Stimulated activated CD8-positive, alpha-beta memory T cell treated with anti-CD3 and anti-CD28 coated beads, Interleukin-2, amount 100 ng/mL, for 48 hours (primary cell): ENCODE measurements around the gene TMEM9B.
"Not testable (repeated sequence)": the region's sequence is repeated elsewhere in the genome, so short reads cannot be mapped to it uniquely, and the experiment has no call there.

Source experiments
- DNase-seq, 2 donors: peaks; one replicate each; pipeline ENCODE4 v3.0.0-alpha.2; 2020; ENCODE audit warnings: low read depth in 2 of 2

TMEM9B gene

DNA sequence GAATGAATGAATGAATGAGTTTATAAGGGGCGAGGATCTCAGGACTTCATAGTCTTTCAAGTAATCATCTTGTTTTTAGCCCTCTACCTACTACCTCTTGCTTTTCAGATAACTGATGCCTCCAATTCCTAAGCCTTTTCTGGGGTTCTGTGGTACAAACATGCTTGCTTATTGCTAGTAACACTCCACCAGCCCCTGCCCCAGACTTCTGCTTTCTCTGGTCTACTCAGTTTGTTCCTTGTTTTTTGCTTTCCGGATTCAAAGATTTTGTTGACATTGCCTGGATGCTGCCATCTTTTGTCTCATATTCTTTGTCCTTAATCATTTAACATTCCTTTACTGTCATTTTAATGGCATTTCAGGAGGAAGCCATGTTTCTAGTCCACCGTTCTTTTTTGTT lies 8.9 kb upstream of the TMEM9B start:
- DNase-seq = no peak

- DNase-seq = no peak
These were observed 7.7 kb upstream of the TMEM9B start for GRCh38 chr11:8971924-8972316.

DNA sequence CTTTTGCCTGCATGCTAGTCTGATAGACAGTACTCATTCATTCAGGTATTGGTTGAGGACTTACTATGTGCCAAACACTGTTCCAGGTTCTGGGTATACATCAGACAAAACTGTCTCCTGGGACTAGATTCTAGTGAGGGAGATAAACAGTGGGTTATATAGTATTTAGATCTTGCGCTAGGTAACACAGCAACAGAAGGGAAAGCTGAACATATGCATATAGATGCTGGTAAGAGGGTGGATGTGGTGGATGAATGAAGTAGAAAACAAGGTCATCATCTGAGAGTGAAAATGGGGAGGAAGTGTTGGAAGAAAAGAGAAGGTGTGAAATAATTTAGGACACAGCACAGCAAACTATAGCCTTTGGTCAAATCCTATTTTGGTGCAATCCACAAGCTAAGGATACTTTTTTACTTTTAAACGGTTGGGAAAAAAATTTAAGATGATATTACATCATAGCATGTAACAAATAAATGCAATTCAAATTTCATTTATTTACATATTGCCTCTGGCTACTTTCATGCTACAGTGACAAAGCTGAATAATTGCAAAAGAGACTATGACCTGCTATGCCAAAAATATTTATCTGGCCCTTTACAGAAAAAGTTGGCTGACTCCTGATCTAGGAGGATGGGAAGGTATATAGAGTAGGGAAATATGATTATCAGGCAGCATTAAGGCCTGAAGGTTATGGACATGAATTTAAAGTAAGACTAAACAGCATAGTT lies 7.1 kb upstream of the TMEM9B start:
- DNase-seq = no peak

DNA sequence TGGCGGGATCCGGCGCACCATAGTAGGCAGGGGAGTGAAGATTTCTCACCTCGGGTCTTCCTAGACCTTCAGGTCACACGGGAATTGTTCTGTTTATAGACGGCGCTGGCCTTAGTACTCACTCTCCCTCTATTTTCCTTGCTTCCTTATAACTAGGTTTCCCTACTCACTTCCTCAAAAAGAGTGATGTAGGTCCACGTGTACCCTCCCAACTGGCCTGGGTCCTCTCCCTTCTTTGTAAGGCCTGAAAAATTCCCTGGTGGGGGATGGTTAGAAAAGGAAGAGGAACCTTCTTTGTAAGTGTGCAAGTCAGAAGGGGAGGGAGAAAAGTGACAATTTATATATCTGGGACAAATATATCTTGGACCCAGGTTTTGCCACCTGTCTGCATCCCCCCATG lies 2.9 kb upstream of the TMEM9B start:
- no peak for DNase-seq

GRCh38 chr11:8963569-8964323 lies 496 bp downstream of the TMEM9B start:
- DNase-seq = peak; percentile 64 to 73

DNA sequence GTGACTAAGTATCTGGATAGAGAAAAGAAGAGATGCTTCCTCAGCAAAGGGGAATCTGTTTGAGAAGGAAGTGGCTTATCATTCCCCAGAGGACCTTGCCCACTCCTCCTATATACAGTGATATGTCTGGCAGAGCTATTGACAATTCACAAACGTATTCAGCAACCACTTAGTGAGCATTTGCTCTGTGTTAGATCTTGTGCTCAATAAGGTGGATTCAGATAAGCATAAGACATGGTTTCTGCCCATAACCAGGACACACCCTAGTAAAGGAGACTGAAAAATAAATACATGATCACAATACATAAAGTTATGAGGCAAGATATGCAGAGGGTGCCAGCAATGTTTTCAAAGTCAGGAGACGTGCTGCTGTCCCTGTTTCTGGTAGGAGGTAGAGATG lies 1.4 kb downstream of the TMEM9B start:
- no peak for DNase-seq

DNA sequence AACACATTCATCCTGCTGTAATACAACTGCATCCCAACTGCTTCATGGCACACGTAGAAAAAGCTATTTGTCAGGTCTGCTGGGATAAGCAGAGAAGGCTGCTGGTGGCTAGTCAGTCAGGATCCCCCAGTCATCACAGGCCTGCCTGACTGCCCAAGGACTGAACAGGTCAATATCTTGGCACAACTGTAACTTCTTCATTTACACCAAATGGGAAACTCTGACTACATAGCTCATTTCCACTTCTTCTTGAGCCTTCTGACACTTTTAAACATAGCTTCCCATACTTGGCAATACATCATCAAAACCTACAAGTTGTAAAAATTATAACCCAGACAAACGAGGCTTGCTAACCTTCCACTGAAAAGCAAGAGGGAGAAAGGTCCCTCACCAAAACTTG lies 2.8 kb downstream of the TMEM9B start:
- no peak for DNase-seq

- DNase-seq = no peak
These were observed 4.6 kb downstream of the TMEM9B start for GRCh38 chr11:8959546-8960166.

DNA sequence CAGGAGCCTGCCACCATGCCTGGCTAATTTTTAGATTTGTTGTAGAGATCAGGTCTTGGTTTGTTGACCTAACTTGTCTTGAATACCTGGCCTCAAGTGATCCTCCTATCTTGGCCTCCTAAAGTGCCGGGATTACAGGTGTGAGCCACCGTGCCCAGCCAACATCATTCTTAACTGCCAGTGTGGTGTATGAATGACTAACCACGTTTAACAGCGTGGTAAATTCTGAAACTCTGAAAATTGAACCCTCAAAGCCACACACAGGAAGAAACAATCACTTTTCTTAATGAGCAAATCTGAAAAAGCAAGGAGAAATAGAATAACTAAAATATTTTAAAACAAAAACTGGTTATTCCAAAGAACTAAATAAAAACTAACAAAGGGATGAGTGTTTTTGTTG lies 7.4 kb downstream of the TMEM9B start:
- no peak for DNase-seq

GRCh38 chr11:8948886-8949285 lies 15.4 kb downstream of the TMEM9B start:
- DNase-seq = no peak

DNA sequence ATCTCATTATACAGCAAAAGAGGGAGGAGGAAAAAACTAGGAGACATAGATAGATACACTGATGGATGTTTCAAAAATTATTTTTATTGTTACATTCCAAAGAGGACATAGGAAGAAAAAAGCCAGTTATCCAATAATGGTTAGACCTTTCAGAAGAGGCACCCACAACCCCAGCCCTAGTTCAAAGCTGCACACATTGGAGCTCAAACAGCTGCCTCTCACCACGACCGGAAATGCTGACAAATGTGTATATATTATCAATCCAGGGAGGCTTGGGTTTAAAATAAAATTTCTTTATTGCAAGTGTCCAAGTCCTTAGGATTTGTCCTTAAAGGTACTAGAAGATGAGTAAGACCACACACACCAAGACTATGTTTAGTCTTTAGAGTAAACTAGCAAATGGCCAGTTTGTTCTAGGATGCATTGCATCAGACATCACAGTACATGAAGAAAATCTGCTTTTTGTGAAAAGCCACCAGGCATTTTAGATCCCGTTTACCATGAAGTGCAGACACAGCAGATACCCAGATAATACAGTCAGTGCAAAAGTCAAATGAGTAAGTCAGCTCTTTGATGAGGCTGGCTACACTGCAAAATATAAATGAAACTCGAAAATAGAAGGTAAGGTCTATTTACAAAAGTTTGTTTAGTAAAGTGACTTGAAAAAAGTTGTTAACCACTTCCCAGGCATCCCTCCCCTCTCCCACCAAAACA lies 16.9 kb downstream of the TMEM9B start:
- no peak for DNase-seq

- no peak for DNase-seq
These were observed 21.6 kb downstream of the TMEM9B start, which contains the start of gene ASCL3 for GRCh38 chr11:8942518-8943066. Gene ASCL3, minus strand, starts transcription at chr11:8943016. Its CDS starts 4,855 bp downstream, at chr11:8938161.

- DNase-seq = no peak
These were observed 22.7 kb downstream of the TMEM9B start for GRCh38 chr11:8941341-8942103.

DNA sequence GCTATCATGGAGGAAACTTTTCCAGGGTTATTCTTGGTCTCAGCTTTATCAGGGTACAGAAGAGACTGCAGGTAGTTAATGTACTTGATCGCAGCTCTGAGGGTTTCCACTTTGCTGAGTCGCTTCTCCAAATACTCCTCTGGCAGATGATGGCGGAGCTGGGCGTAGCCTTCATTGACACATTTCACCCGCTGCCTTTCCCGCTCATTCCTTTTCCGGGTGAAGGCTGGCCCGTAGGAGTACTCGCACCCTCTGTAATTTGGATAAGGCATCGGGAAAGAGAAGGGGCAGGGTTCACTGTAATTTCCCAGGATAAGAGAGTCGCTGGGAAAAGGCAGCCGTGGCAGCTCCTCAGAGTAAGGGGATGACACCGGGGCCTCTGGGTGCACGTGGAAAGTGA lies 26.6 kb downstream of the TMEM9B start:
- DNase-seq = no peak

DNA sequence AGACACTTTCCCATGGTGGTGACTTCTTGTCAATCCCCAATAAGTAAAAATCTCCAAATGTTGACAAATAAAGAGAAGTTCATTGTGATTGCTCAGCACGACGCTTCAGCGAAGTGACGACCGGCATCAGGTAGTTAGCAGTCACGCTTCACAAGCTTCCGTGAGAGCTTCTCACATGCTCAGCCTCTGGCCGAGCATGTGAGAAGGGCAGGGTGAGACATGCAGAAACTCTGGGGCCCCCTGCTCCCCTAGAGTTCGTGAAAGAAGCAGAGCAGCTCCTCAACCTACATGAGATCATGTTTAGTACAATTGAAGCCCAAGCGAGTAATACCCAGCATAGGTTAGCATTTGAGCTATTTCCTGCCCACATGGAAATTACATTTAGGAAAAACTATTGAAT lies 27.1 kb downstream of the TMEM9B start:
- no peak for DNase-seq

GRCh38 chr11:8935789-8936188 lies 28.5 kb downstream of the TMEM9B start:
- not testable (repeated sequence) for DNase-seq

DNA sequence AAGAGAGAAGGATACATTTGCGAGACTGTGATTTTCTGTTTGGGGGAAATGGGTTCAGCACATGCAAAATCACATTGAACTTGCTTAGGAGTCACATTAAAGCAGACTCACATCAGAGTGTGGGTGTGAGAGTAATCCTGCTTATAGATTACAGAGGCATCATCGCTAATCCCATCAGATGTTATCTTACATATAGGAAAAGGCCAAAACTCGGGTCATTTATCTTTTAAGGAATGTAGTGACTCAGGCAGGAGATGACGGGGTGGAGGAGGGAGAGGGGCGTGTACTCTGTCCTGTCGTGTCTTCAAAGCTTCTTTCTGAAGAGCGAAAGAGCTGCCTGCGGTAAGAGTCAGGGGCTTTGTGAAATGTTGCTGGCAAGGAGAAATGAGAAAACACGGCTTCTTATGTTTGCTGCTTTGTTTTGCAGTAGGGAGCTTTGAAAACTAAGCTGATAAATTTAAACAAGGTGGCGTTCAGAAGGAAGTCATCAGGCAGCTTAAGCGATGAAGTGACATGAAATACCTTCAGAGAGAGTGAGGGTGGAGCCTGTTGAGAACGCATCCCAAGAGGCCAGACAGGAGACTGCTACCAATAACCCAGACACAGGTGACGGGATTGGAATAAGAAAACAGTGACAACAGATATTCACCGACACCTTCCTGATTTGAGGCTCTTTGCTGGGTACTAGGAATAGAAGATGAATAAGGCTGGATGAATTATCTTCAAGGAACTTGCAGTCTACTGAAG lies 29.3 kb downstream of the TMEM9B start:
- no peak for DNase-seq

DNA sequence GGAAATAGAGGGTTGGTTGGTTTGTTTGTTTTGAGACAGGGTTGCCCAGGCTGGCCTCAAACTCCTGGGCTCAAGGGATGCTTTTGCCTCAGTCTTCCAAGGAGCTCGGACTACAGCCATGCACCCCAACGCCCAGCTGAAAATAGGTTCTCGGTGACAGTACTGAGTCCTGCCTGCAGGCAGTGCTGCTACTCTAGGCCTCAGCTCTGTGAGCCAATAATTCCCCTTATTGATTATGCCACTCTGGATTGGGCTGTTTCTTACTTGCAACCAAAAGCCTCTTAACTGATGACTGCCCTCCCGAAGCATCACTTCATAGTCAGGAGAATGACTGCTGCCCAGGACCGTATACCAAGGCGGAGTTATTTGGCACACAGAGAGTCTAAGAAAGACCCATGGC lies 30.3 kb downstream of the TMEM9B start:
- no peak for DNase-seq

DNA sequence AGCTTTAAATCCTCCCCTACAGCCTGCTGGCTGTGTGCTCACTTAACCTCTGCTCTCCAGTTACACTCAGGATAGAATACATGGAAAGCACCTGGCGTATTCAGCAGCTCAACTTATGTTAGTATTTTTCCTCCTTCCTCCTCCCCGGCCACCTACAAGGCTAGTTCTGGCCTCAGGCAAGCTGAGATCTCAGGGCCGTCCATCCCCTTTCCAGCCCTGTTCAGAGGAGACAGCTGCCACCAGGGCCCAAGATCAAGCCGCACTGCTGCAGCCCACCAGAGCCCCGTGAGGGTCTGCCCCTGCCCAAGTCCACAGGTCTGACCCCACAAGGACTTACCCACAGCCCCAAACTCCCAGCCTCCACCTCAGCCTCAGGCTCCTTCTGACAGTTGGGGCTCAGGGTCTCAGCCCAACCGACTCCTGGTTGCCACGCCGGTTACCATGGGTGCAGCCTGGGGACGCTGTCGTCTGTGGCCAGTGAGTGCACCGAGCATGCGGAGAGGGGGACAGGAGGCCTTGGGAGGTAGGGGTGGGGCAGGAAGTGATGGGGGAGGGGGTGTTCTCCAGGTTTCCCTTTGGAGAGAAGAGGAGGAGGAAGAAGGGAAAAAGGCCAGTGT lies 31.6 kb downstream of the TMEM9B start, which contains the start of gene C11orf16:
Gene C11orf16, minus strand, starts transcription at position 384 of the 617 bp plus-strand sequence. CDS start 639 bp downstream, outside the sequence.
- no peak for DNase-seq
